K562 (cell line): ENCODE measurements around the gene NMT1.

Experiments used
- ATF3 ChIP-seq, 2 experiments: fragments of 450-650 bp in 1 of 2; sonication (generic) in 1 of 2; formaldehyde crosslinking in 1 of 2; IDR thresholded peaks in 1 of 2; conservative IDR thresholded peaks in 1 of 2; 2 replicates each; pipeline versions ENCODE4 v1.6.1 to v1.8.1; 2016 to 2023; ENCODE audit warnings: mild to moderate bottlenecking in 2 of 2, moderate library complexity in 2 of 2, inconsistent platforms in 1 of 2, missing genetic modification reagents in 1 of 2
- FOXO4 ChIP-seq: fragments of 450-650 bp; formaldehyde crosslinking; IDR thresholded peaks from 2 replicates; pipeline ENCODE4 v1.4.0; 2020; ENCODE audit warnings: mild to moderate bottlenecking, moderate library complexity
- GATA2 ChIP-seq: sonication (generic); formaldehyde crosslinking; IDR thresholded peaks from 2 replicates; pipeline ENCODE4 v1.4.0; 2020; ENCODE audit warnings: mild to moderate bottlenecking, missing genetic modification reagents
- GMEB1 ChIP-seq: fragments of 250-450 bp; sonication (Bioruptor Pico); IDR thresholded peaks from 2 replicates; pipeline ENCODE4 v1.4.0; 2020; ENCODE audit warnings: mild to moderate bottlenecking
- KLF1 ChIP-seq: fragments of 450-650 bp; IDR thresholded peaks from 2 replicates; pipeline ENCODE4 v1.6.1; 2016; ENCODE audit warnings: missing genetic modification characterization, missing compliant biosample characterization
- MLLT1 ChIP-seq, 2 experiments: fragments of 450-650 bp; IDR thresholded peaks; 2 replicates each; pipeline ENCODE4 v1.6.1; 2016
- RERE ChIP-seq: sonication (generic); formaldehyde crosslinking; IDR thresholded peaks from 2 replicates; pipeline ENCODE4 v1.8.0; 2023; ENCODE audit warnings: missing genetic modification reagents, mild to moderate bottlenecking, borderline replicate concordance
- SETDB1 ChIP-seq: IDR thresholded peaks from one replicate; pipeline ENCODE4 v1.6.1; 2012; ENCODE audit warnings: low read length, control low read depth, inconsistent platforms
- SP1 ChIP-seq: sonication (generic); formaldehyde crosslinking; IDR thresholded peaks from 2 replicates; pipeline ENCODE4 v1.8.1; 2022; ENCODE audit warnings: mild to moderate bottlenecking, missing genetic modification reagents
- TARDBP ChIP-seq: fragments of 450-650 bp; IDR thresholded peaks from 2 replicates; pipeline ENCODE4 v1.6.1; 2016
- ZFP30 ChIP-seq: fragments of 250-450 bp; sonication (Bioruptor Pico); IDR thresholded peaks from 2 replicates; pipeline ENCODE4 v1.8.0; 2022; ENCODE audit warnings: moderate library complexity, mild to moderate bottlenecking, inconsistent platforms, borderline replicate concordance
- ZNF274 ChIP-seq: IDR thresholded peaks from 2 replicates; pipeline ENCODE4 v1.6.1; 2011; ENCODE audit warnings: low read depth, mild to moderate bottlenecking, low read length, moderate library complexity, borderline replicate concordance
- ZNF778 ChIP-seq: fragments of 450-650 bp; formaldehyde crosslinking; IDR thresholded peaks from 2 replicates; pipeline ENCODE4 v1.4.0; 2020; ENCODE audit warnings: mild to moderate bottlenecking, moderate library complexity

- no peak for TF ChIP-seq MLLT1 (IDR thresholded peaks at IDR 0.05)
- no peak for TF ChIP-seq RERE (CRISPR knock-in tag)
- no peak for TF ChIP-seq ZNF274
- TF ChIP-seq FOXO4 (CRISPR knock-in tag): no peak
- no peak for TF ChIP-seq GATA2 (CRISPR knock-in tag)
- no peak for TF ChIP-seq ATF3 (IDR thresholded peaks at IDR 0.05)
- no peak for TF ChIP-seq ATF3 (CRISPR knock-in tag; conservative IDR thresholded peaks at IDR 0.05)
- no peak for TF ChIP-seq ZNF778 (CRISPR knock-in tag)
- no peak for TF ChIP-seq SETDB1
- TF ChIP-seq ZFP30 (CRISPR knock-in tag): no peak
- TF ChIP-seq GMEB1 (CRISPR knock-in tag): no peak
- no peak for TF ChIP-seq TARDBP
- no peak for TF ChIP-seq SP1 (CRISPR knock-in tag)
- TF ChIP-seq KLF1: no peak
Observed at GRCh38 chr17:45018514-45018847, 42.6 kb upstream of the NMT1 start.
